SH-SY5Y (cell line): ENCODE results near the gene SCYL2.

ENCODE experiments used
- GATA2 ChIP-seq: IDR thresholded peaks from 2 replicates; pipeline ENCODE4 v1.6.1; 2011; ENCODE audit warnings: mild to moderate bottlenecking, low read depth, low read length
- GATA3 ChIP-seq: IDR thresholded peaks from 2 replicates; pipeline ENCODE4 v1.6.1; 2011; ENCODE audit warnings: low read depth, mild to moderate bottlenecking, low read length, moderate library complexity

Gene SCYL2

GRCh38 chr12:100266835-100267602 lies at the start of gene SCYL2, which contains the start of gene DEPDC4:
SCYL2 (plus strand) TSS chr12:100267177; CDS start chr12:100282971, 15,794 bp downstream.
DEPDC4 (minus strand) TSS chr12:100267079; CDS start chr12:100267076, 3 bp downstream.
- TF ChIP-seq GATA3 = no peak
- no peak for TF ChIP-seq GATA2

GRCh38 chr12:100219328-100220109 lies 47.5 kb upstream of the SCYL2 start:
- no peak for TF ChIP-seq GATA3
- no peak for TF ChIP-seq GATA2

- TF ChIP-seq GATA3 (no peak), GATA2 (no peak)
Measured at GRCh38 chr12:100221523-100221922, 45.5 kb upstream of the SCYL2 start.

DNA sequence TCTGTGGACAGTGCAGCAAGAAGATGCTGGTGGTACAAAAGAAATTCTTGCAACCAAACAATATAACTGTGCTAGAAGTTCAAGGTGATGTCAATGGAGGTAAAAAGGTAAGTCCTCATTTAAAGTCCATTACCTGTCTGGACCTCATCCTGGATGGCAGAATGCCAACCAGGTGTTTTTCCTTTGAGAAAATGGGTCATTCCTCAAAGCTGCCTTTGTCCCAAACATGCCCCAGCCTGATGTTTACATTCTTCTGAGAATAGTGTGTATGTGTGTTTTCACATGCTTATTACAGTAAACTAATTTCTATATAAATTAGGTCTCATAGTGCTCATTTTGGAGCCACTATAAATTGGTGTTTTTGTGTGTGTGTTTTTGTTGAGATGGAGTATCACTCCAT lies 41.5 kb upstream of the SCYL2 start:
- TF ChIP-seq GATA2 = no peak
- no peak for TF ChIP-seq GATA3

DNA sequence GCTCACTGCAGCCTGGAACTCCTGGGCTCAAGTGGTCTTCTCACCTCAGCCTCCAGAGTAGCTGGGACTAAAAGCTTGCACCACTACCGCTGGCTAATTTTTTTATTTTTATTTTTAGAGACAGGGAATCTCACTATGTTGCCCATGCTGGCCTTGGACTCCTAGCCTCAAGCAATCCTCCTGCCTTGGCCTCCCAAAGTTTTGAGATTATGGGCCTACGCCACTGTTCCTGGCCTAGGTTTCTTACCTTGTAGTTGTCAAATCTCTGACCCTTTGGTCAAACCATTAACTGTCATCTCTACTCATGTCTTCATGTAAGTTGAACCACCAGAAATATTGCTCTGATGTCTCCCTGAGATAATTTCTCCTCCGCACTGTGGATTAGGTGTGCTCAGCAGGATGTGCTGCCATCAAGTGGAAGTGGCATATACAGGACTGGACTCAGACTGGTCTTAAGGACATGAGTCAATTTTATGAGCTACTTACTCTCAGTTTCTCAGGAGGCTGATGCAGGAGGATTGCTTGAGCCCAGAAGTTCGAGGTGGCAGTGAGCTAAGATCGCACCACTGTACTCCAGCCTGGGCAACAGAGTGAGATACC lies 37.8 kb upstream of the SCYL2 start:
- TF ChIP-seq GATA3 (no peak), GATA2 (no peak)

DNA sequence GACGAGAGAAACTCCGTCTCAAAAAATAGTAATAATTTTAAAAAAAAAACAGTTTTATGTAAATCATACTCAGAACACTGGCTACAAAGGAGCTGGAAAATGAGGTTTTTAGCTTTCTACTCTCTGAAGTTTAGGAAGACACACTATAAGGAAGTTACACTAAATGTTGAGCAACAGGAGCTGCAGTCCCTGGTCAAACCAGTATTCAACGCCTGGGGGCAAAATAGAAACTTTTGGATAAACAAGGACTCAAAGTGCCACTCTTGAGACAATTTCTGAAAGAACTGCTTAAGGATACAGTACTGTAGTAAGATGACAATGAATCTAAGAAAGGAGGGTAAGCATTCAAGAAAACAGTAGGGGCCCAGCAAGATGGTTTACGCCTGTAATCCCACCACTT lies 37.1 kb upstream of the SCYL2 start:
- TF ChIP-seq GATA3 (no peak), GATA2 (no peak)

DNA sequence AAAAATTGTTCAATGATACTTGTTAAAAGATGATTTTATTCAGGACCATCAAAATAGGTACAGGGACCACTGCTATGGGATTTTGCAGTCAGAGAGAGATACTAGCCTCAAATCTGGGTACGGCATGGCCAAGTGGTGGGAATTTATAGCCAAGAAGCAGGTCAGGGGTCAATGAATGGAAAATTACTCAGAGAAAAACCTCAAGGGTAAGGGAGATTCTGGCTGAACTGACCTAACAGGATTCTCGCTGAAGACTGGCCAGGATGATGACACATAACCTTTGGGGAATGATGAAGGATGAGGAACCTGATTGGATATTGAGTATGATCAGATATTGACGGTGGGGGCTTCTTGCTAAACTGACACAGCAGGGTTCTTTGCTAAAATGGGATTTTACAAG lies 32.8 kb upstream of the SCYL2 start:
- TF ChIP-seq GATA2 = no peak
- TF ChIP-seq GATA3 = no peak

- TF ChIP-seq GATA2 (no peak), GATA3 (no peak)
Measured at GRCh38 chr12:100234591-100235304, 32.2 kb upstream of the SCYL2 start.

DNA sequence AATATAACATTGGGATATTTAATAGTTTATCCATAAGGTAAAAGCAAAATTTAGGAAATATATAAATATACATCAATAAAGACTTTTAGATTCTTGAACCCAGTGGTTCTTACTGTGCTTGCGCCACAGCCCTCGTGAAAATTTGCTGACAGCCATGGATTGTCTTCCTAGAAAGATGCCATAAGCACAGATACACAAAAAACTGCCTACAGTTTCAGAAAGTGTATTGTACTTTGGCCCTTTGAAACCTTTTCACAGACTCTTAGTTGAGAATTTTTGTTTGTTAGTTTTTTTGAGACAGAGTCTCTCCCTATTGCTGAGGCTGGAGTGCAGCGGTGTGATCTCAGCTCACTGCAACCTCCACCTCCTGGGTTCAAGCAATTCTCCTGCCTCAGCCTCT lies 28.2 kb upstream of the SCYL2 start:
- no peak for TF ChIP-seq GATA3

GRCh38 chr12:100239589-100239988 lies 27.4 kb upstream of the SCYL2 start:
- TF ChIP-seq GATA2 = no peak
- TF ChIP-seq GATA3 = no peak

DNA sequence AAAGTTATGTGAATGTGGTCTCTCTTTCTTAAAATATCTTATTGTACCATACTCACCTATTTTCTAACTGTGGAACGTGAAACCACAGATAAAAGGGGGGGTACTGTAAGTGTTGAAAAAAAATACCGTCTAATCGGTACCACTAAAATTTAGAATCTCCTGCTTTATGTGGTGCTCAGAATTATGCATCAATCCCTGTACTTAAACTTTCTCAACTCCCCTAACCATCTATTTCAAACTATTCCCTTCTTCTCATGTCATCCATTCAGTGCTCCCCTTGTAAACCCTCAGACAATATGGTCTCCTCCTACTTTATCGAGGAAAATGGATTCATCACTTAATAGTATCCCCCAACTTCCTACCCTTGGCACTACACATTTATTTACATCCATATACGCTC lies 23.8 kb upstream of the SCYL2 start:
- TF ChIP-seq GATA3 = no peak
- TF ChIP-seq GATA2 = no peak

GRCh38 chr12:100247765-100248164 lies 19.2 kb upstream of the SCYL2 start:
- TF ChIP-seq GATA2 (no peak), GATA3 (no peak)

DNA sequence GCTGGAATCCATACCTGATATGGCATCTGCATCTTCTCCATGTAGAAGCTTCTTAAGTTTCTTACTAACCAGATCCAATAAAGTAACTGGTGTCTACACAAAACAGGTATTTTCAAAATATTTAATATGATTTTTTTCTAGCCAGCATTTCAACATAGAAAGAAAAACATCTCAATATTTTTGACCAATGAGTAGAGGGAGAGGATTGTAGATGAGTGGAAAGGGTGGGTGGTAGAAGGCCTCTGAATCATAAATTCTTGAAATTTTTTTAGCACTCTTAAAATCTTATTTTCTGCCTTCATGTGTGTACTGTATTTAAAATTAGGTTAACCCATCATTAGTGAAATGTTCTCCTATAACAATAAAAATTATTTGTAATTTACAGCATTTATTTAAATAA lies 18.1 kb upstream of the SCYL2 start:
- TF ChIP-seq GATA3 (no peak), GATA2 (no peak)

GRCh38 chr12:100249941-100250340 lies 17.0 kb upstream of the SCYL2 start:
- TF ChIP-seq GATA3 = no peak
- no peak for TF ChIP-seq GATA2
